RPMI8226 (cell line): ENCODE data around the gene KRTAP5-10.
"Not testable (repeated sequence)": the region's sequence is repeated elsewhere in the genome, so short reads cannot be mapped to it uniquely, and the experiment has no call there.

Source experiments
- DNase-seq: peaks from one replicate; pipeline ENCODE4 v3.0.0-alpha.2; 2015

The KRTAP5-10 gene

GRCh38 chr11:71542879-71543777 lies 22.2 kb upstream of the KRTAP5-10 start:
- DNase-seq = no peak

DNA sequence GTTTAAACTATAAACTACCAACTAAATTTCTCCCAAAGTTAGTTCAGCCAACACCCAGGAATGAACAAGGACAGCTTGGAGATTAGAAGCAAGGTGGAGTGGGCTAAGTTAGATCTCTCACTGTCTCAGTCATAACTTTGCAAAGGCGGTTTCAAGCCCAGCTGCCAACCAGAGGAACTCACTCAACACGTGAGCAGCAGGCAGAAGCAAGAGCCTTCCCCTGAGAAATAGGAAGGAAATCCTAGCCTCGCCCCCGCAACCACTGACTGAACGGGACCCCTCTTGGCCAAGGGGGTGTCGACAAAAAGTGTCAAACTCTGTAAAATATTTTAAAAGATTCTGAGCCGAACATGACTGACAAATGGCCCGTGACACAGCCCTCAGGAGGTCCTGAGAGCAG lies 21.5 kb upstream of the KRTAP5-10 start:
- DNase-seq = no peak

- no peak for DNase-seq
Observed at GRCh38 chr11:71544525-71545214, 20.7 kb upstream of the KRTAP5-10 start.

DNA sequence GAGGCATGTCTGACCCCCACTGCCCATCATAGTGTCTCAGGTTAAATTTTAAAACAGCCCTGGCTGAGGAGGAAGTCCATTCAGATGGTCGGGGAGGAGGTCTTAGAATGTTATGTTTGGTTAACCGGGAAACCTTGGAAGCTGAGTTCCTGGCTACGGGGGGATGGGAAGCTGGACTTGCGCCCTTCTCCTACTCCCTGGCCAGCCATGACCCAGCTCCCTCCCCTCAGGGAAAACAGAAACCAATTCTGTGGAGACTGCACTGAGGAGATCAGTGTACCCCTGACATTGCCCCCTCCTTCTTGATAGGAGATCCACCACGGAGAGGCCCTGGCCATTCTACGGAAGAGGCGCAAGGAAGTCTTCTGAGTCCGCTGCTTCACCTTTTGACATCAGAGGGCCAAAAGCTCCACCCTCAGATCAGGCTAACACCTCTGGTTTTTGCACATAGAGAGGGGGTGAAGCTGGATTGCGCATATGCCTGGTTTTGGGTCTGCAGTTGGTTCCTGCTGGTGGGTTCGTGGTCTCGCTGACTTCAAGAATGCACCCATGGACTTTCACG lies 19.9 kb upstream of the KRTAP5-10 start:
- no peak for DNase-seq

- no peak for DNase-seq
Observed at GRCh38 chr11:71548120-71548519, 17.2 kb upstream of the KRTAP5-10 start, which contains the start of gene KRTAP5-9. Gene KRTAP5-9, plus strand, starts transcription at chr11:71548420. Its CDS starts 238 bp downstream, at chr11:71548658.

- no peak for DNase-seq
Observed at GRCh38 chr11:71548716-71549151, 16.6 kb upstream of the KRTAP5-10 start.

- DNase-seq = no peak
Observed at GRCh38 chr11:71551711-71552110, 13.7 kb upstream of the KRTAP5-10 start.

- no peak for DNase-seq
Observed at GRCh38 chr11:71554996-71555395, 10.4 kb upstream of the KRTAP5-10 start.

- no peak for DNase-seq
Observed at GRCh38 chr11:71555508-71555907, 9.9 kb upstream of the KRTAP5-10 start.

DNA sequence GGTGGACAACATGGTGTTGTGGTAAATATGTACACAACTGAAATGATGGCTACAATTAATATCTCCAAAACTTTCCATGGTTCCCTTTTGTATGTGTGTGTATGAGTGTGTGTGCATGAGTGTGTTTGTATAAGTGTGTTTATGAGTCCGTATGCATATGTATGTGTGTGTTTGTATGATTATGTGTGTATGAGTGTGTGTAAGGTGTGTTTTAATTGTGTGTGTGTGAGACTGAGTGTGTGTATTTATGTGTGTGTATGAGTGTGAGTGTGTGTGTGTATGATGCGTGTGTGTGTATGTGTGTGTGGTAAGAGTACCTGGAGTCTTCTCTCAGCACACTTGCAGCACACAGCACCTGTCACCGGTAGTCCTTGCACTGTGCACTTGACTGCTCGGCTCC lies 9.3 kb upstream of the KRTAP5-10 start:
- no peak for DNase-seq

- DNase-seq = no peak
Observed at GRCh38 chr11:71557257-71557656, 8.1 kb upstream of the KRTAP5-10 start.

GRCh38 chr11:71558996-71559395 lies 6.4 kb upstream of the KRTAP5-10 start:
- DNase-seq = no peak

DNA sequence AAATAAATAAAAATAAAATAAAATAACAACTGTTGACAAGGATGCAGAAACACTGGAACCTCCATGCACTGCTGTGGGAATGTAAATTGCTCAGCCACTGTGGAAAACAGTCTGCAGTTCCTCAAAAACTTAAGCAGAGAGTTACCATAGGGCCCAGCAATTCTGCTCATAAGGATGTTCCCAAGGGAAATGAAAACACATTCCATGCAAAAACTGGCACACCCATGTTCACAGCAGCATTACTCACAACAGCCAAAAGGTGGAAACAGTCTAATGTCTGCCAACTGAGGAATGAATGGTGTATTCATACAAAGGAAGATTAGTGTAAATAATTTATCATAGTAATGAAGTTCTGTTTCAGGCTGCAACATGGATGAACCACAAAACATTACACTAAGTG lies 3.2 kb upstream of the KRTAP5-10 start:
- no peak for DNase-seq

GRCh38 chr11:71563406-71563805 lies 2.0 kb upstream of the KRTAP5-10 start:
- DNase-seq = peak; percentile 61

DNA sequence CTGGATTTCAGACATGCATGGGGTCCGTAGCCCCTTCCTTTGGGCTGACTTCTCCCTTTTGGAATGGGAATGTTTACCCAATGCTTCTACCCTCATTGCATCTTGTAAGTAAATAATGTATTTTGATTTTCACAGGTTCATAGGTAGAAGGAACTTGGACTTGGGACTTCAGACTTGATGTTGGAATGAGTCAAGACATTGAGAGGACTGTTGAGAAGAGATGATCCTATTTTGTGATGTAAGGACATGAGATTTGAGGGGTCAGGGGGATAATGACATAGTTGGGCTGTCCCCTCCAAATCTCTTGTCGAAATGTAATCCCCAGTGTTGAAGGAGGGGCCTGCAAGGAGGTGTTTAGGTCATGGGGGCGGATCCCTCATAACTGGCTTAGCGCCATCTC lies 933 bp upstream of the KRTAP5-10 start:
- no peak for DNase-seq

- no peak for DNase-seq
Observed at GRCh38 chr11:71566081-71566620, 788 bp downstream of the KRTAP5-10 start.

- DNase-seq = not testable (repeated sequence)
Observed at GRCh38 chr11:71566626-71567599, 1.6 kb downstream of the KRTAP5-10 start.

- not testable (repeated sequence) for DNase-seq
Observed at GRCh38 chr11:71567633-71568032, 2.3 kb downstream of the KRTAP5-10 start.

DNA sequence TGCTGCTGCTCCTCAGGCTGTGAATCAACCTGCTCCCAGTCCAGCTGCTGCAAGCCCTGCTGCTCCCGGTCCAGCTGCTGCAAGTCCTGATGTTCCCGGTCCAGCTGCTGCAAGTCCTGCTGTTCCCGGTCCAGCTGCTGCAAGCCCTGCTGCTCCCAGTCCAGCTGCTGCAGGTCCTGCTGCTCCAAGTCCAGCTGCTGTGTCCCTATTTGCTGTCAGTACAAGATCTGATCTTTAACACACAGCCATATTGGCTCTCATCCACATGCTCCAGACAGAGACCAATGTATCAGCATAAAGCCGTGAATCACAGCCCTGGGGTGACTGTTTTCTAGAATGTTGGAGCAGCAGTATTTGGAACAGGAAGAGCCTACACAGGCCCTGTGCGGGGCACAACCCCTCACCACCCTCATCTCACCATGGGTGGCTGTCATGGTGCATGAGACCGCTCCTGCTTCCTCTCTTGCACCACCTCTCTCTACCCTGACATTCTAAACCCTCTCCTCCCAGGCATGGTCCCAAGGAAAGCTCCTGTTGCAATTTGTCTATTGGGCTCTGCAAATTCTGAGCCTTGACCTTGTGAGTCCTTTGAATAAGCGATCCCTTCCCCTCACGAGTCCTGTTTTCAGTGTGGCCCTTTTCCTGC lies 3.5 kb downstream of the KRTAP5-10 start:
- DNase-seq = no peak

DNA sequence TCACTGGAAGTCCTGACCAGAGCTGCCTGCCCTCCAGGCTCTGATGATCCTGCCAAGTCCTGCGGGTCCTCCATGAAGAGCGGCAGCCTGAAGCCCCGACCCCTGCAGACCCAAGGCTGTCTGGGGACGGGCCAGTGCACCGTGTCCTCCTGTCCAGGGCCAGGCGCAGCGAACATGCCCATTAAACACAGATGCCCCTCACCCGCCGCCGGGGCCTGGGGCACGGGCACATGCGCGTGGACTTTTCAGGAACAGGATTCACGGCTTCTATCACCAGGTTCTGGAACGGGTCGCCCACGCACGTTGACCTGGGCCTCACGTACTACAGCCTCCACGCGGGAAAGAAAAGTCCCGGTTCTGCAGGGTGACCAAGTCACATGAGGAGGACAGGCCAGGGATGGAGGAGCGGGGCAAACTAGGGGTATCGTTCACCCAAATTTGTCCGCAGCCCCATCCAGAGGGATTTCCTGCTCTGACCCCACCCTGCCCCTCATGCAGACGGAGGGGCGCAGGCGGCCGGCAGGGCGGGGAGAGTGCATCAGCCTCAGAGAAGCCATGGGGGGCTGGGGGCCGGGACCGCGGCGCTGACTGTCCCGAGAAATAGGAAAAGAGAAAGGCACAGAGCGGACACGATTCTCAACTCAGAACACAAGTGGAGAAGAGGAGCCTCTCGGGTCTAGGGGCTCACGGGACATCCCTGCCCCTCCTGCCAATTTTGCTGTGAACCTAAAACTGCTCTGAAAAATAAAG lies 5.9 kb downstream of the KRTAP5-10 start:
- DNase-seq = not testable (repeated sequence)

GRCh38 chr11:71572811-71573210 lies 7.4 kb downstream of the KRTAP5-10 start:
- no peak for DNase-seq
